GM18519 (cell line): ENCODE results near the gene FLRT2.

Experiments used
- ATAC-seq: cut with Tn5 transposase; IDR thresholded peaks from one replicate; pipeline ENCODE4 v1.9.1; 2021; ENCODE audit warnings: mild to moderate bottlenecking, moderate library complexity; ENCODE audit not compliant: unreplicated experiment, low FRiP score

FLRT2 gene

GRCh38 chr14:85529803-85530574 lies at the start of gene FLRT2:
Gene FLRT2, plus strand, starts transcription at chr14:85530144. Its CDS starts 91,371 bp downstream, at chr14:85621515.
- ATAC-seq: no peak

DNA sequence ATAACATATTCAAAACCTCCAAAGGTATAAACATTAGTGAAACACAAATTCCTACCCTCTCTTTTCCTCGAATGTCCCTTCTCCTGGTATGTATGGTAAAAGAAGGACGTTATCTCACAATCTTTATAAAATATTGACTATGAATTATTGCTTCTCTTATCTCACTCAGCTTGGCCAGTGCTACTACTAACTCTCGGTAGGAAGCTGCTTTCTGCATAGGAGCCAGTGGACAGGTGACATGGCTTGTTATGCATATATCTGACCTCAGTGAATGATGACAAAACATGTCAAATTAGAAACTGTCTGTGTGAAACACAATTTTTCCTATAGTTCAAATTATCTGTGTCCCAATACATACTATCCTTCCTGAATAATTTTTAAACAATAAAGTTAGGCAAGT lies 48.5 kb upstream of the FLRT2 start:
- no peak for ATAC-seq

GRCh38 chr14:85482552-85482951 lies 47.4 kb upstream of the FLRT2 start:
- ATAC-seq: no peak

GRCh38 chr14:85483037-85483436 lies 46.9 kb upstream of the FLRT2 start:
- no peak for ATAC-seq

- no peak for ATAC-seq
Measured at GRCh38 chr14:85483652-85484051, 46.3 kb upstream of the FLRT2 start.

GRCh38 chr14:85487215-85487614 lies 42.7 kb upstream of the FLRT2 start:
- ATAC-seq: no peak

DNA sequence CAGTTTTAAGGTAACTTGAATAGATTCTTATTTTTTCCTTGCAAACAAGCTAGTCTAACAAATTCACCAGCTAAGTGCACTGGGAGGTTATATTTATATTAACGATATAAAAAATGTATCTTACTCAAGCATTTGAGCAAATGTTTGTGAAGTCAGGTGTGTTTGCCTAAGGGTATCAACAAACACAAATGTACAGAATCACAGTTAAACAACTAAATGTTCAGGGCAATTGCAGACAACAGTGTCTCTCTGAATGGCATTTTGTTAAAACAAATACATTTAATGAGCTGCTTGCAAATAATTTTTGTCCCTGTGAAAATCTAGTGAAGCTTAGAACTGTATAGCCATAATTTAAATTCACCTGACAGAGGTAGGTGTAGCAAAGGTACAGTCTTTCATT lies 28.2 kb upstream of the FLRT2 start:
- no peak for ATAC-seq

- ATAC-seq: no peak
Measured at GRCh38 chr14:85508863-85509262, 21.1 kb upstream of the FLRT2 start.

DNA sequence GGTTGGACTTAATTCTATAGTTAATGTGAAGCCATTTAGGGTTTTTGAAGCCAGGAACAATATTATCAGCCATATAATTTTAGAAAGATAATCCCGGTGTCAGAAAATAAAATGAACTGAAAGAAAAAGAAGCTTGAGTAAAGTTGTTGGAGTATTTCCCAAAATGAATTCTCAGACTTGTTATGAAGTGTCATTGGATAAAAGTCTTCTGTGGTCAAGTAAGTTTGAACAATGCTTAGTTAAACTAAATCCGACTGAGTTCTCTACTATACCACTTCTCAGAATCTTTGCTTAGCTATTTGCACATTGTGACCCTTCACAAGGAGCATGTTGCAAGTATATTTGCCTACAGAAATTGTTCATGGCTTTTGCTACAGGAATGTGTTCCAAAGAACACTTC lies 17.5 kb upstream of the FLRT2 start:
- ATAC-seq: no peak

DNA sequence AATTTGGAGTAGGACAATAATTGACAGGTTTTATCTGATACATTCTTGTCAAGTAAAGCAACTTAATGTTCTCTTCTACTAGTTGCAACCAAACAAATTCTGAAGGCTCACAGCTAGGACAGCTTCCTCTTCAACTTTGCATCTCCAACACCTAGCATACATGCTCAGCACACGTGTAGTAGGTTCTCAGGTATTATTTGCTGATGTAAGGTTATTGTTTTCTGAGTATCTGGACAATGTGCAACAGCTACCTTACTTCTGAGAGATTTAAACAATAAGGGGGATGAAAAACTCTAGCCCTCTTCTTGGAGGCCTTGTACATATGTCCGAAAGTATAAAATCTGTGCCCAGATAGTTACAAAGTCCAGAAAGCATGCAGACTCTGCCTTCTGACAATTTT lies 15.5 kb upstream of the FLRT2 start:
- no peak for ATAC-seq

DNA sequence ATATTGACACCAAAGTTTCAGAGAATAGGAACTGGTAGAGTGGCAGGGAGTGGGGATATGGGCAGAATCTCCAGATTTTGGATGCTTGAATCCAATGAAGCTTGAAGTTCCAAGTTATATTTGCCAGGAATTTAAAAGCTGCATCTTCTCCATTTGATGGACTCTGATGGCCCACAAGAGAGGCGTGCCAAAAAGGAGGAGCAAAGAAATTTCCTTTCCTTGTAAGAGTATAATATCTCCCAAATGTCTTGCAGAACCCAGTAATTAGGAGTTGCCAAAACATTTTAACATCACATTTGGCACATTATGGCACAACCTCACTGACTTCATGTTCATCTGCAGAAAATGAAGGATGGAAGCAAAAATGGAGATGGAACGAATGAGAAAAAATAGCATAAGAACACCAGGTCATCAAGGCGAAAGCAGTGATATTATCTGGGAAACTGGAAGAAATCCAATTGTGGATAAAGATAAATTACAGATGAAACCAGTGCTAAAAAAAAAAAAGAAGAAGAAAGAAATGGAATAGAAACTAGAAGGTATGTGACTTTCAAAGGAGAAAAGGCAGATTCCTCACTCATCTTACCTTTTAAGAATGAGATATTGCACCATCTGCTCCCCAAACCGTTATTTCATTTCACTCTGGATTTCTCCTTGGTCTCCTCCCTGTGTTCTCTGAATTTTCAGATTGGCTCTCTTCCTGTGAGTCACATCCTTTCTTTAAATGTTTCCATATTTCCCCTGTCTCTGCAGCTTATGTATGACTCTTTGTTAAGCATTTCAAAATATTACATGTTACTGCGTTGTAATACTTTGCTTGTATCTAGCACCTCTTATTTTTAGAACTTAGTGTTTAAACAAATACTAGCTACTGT lies 13.5 kb upstream of the FLRT2 start:
- no peak for ATAC-seq

DNA sequence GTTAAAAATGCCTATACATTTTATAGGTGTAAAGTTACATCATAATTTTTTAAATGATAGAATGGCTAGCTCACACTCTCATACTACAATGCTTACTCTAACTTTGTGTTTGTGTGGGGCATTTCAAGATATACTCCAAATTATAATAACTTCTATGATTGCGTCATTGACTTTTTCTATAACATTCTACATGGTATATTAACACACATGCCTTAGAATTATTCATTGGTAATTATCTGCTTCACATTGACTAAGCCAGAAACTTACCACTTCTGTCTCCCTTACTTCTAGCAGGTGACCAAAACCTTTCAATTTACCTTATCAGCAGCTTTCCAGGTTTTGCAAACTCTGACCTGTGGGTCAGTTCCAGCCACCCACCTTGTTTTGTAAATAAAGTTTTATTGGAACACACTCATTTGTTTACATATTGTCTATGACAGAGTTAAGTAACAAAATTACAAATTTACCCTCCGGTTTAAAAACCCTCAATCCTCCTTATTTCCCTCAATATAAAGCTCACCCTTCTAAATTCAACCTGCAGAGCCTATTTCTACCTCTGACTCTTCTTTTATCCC lies 12.7 kb upstream of the FLRT2 start:
- ATAC-seq: no peak

GRCh38 chr14:85519661-85520305 lies 10.2 kb upstream of the FLRT2 start:
- ATAC-seq: no peak

GRCh38 chr14:85520581-85520980 lies 9.4 kb upstream of the FLRT2 start:
- ATAC-seq: no peak

GRCh38 chr14:85523624-85524023 lies 6.3 kb upstream of the FLRT2 start:
- ATAC-seq: no peak

DNA sequence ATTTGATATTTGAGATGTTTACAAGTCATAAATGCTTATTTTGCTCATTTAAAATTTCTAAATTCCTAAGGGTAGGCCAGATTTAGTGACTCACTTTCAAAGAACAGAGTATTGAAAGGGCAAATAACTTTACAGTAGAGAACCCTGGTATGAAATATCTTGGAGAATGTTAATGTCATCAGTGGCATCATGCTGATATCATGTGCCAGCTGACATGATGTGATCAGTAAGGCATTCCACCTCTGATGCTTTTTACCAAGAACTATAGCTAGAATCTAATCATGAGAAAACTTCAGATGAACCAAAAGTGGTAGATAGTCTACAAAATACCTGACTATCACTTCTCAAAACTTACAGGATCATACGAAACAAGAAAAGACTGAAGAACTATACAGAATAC lies 2.9 kb upstream of the FLRT2 start:
- no peak for ATAC-seq

GRCh38 chr14:85527445-85528035 lies 2.4 kb upstream of the FLRT2 start:
- no peak for ATAC-seq

DNA sequence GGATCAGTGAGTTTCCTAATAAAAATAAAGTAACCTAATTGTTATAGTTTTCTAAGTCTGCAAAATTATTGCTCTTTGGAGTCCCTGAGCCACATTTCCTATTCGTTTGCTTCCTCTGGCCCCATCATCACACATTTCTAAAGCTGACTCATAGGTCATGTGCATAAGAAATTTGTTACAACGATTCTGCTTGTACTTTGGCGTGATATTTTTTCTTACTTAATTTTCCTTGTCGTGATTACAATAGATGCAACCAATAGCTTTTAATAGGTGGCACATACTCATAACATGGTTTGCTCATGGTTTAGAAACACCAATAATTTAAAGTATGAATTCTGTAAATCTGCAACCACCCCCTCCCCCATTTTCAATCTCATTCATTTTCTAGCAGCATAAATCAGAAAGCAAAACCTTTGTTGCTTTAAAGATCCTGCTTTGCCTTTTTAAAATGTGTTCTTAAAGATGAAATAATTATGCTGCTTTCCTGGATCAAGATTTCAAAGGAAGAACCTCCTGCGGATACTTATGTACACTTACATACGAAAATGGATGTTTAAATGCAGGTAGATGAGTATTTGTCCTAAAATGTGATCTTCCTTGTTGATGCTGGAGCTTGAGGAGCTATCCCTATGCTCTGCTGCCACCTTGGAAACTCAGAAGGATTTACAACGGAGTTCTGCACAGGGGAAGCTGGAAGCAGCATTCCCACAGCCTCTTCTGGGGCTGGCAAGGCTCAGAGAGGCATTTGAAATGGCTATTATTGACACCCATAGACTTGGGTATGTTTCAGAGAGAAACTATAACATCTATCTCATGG lies 1.7 kb upstream of the FLRT2 start:
- no peak for ATAC-seq

- ATAC-seq: no peak
Measured at GRCh38 chr14:85528897-85529631, 880 bp upstream of the FLRT2 start.
